HG03064 (cell line): ENCODE data around the gene RMRP.

Experiments used
- ATAC-seq: cut with Tn5 transposase; IDR thresholded peaks from one replicate; pipeline ENCODE4 v1.9.1; 2021; ENCODE audit warnings: low read depth; ENCODE audit not compliant: unreplicated experiment

Gene RMRP

DNA sequence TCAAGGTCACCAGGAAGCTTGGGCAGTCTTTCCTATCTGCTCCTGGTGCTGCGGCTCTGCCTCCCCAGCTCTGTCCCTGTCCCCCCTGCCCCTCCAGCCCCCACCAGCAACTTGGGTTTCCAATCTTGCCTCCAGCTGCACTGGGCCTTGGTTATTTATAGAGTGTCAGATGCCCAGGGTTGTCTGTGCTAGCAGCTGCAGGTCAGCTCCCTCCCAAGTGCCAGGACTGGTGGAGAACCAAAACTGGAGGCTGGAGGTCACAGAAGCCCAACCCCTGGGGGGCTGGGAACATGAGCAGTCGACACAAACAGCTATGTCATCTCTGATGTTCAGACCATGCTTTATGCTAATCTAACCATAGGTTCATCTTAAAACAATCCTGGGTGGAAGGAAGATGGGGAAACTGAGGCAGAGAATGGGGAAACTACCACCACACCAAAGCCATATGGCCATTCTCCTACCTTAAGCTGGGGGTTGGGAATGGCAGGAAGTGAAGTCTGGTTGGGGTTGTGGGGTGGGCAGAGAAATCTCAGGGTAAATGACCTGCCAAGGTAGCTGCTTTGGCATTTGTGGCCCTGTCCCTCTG lies 30.2 kb upstream of the RMRP start:
- ATAC-seq = no peak

DNA sequence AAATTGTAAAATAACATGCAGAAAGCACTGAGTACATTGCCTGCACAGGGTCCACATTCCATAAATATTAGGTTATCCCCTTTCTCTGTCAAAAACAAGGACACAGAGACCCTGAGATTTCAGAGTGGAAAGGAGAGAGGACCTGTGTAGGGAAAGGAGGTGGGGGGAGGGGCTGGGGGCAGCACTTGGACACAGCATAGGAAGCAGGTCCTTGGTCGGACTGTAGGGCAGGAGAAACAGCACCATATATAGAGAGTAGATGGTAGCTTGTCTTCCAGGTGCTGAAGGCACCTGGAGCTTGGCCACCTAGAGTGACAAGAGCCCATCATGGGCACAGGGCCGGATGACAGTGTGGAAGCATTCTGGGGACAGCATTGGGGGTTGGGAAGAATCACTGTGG lies 29.5 kb upstream of the RMRP start:
- no peak for ATAC-seq

DNA sequence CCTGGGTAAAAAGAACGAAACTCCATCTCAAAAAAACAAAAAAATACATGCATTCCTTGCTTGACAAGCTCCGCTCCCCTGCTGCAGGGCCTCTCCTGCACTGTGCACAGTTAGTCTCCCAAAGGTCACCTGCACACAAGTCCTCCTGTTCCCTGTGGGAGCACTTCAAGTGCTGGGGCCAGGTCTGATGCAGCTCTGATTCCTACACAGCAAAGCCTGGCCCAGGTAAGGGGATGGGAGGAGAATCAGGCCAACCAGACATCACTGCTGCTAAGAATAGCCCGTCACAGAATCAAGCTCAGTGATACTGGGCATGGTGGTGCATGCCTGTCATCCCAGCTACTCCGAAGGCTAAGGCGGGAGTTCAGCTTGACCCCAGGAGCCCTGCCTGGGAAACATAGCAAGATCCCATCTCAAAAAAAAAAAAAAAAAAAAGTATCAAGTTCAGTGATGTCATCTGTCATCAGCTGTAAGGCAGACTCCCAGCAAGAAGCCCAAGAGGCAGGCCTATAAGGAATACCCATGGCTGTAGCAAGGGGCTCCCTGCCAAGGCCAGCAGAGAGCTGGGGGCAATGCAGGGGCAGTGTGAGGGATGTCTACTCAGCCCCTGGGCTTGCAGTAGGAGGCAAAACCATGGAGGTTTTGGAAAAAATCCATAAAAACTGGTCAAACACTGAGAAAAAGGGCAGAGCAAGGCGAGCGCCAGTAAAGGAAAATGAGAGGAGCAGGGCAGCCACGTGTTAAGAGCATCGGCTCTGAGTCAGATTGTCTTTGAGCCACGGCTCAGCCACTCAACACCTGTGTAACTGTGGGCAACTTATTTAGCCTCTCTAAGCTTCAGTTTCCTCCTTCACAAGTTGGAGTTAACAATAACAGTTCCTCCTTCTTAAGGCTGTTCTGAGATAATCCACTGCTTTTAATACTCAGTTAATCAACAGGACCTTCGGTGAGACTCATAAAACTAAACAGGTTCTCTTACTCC lies 28.7 kb upstream of the RMRP start:
- no peak for ATAC-seq

DNA sequence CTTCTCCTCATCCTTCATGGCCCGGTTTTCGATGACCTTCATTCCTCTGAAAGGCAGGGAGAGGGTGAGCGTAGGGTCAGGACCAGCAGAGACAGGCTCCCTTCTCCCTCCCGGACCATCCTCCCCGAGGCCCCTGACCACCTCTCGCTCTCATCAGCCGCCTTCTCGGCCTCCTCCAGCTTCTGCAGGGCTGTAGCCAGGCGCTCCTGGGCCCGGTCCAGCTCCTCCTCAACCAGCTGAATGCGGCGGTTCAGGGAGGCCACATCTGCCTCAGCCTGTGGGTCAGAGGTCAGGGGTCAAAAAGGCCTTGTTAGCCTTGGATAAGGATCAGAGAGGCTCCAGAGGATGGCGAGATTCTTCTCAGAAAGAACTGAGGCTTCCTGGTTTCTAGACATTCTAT lies 27.7 kb upstream of the RMRP start:
- ATAC-seq = no peak

DNA sequence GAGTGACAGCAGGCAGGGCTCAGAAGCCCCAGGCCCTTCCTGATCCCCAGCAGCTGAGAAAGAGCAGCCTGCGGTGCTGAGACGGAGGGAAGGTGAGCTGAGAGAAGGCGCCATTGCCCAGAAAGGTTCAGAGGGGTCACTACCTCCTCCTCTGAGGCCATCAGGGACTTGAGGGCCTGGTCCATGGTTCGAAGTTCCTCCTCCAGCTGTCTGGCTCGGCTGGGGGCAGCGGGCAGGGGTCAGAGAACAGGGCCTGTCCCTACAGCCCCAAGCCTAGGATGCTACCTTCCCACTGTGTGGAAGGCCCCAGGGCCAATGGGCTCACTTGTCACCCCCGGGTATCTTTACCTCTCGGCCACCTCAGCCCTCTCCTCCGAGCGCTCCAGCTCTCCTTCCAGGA lies 27.1 kb upstream of the RMRP start:
- no peak for ATAC-seq

DNA sequence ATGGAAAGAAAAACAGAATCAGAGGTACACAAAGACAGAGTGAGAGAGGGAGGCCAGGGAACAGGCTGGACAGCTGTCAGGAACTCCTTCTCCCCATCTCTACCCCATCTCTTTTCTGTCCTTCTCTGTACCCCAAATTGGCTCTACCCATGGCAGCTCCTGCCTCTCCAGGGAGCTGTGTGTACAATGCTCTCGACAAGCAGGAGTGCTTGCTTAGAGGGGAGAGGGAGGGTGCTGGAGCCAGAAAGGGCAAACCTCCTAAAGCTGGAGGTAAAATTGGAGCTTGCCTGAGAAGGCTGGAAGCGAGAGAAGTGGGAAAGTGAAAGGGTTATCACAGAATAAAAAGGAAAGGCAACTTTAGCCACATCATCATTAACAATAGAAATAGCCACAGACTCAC lies 25.5 kb upstream of the RMRP start:
- no peak for ATAC-seq

DNA sequence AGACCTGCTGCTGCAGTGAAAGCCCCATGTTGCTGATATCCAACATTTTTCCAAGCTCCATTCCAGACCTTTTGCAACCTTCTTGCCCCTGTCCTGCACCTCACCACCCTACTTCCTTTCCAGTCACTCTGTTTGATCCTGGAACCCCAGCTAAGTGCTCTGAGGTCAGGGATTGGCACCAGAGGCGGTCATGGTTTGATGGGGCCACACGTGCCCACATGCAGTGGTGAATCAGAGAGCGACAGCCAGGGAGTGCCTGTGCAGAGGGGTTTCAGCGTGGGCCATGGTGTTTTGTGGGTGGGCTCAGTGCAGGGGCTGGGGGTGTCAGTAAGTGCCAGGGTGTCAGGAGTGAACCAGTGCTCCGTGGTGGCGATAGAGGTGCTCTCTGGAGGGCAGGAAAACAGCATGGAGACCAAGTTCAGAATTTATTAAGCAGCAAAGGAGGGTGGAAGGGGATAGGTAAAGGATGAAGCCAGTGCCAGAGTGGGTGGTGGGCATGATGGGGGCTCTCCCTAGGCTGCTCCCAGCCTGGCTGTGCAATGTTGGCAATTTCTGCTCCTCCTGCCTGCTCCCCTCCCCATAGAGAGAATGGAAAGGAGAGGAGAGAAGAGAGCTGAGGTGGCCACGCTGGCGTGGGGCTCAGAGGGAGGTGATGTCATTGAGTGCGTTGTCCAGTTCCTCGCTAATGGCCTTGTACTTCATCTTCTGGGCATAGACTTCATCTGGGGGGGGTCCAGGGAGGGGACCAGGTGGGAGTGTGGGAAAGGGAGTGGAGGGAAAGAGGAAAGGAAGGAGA lies 24.9 kb upstream of the RMRP start:
- no peak for ATAC-seq

DNA sequence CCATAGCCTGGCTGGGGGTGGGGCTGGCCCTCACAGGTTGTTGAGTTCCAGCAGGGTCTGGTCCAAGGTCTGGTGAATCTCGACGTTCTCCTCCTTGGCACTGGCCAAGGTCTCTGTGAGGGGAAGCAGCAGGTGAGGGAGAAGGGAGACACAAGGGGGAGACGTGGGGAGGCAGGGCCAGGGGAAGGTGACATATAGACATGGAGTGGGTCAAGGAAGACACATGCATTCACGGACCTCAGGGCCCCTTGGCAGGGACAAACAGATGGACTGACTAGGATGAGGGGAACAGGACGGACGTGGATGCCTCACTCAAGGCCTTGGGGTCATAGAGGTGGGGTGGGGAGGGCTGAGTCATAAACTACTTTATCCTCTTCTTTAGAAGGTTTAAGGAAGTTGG lies 24.2 kb upstream of the RMRP start:
- ATAC-seq = no peak

DNA sequence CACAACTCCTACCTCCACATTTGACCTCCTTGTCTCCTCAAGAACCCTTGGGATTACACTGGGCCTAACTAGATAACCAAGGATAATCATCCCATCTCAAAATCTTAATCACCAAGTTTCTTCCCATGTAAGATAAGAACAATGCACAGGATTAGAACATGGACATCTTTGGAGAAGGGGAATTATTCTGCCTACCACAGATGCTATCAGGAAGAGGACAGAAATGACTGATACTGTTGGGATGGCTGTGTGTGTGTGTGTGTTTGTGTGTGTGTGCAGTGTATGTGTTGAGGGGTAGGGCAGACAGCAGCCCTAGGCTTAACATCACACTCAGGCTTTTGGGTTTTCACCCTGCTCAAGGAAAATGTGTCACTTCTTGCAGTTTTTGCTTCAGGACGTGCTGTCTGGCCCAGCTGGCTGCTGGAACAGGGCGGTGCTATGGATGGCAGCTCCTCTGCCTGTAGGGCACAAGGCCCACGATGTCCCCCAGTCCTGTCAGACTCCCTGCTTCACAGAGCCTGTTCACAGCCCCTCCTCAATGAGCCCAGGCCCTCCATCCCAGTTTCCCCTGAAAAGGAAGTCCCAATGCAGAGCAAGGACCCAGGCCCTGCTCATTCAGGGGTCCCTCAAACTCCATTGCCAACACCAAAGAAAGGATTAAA lies 23.7 kb upstream of the RMRP start:
- ATAC-seq = no peak

DNA sequence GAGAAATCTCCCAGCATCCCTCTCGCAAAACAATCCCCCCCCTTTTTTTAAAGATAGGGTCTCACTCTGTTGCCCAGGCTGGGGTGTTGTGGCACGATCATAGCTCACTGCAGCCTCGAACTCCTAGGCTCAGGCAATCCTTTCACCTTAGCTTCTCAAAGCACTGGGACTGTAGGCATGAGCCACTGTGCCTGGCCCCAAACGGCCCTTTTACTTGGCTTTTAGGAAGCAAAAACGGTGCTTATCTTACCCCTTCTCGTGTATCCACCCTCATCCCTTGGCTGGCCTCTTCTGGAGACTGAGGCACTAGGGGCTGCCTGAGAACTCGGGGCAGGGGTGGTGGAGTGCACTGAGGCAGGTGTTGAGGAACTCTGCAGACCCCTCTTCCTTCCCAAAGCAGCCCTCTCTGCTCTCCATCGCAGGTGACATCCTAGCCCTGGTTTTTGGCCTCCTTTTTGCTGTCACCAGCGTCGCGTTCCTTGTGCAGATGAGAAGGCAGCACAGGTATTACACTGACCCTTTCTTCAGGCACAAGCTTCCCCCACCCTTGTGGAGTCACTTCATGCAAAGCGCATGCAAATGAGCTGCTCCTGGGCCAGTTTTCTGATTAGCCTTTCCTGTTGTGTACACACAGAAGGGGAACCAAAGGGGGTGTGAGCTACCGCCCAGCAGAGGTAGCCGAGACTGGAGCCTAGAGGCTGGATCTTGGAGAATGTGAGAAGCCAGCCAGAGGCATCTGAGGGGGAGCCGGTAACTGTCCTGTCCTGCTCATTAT lies 22.7 kb upstream of the RMRP start:
- no peak for ATAC-seq

DNA sequence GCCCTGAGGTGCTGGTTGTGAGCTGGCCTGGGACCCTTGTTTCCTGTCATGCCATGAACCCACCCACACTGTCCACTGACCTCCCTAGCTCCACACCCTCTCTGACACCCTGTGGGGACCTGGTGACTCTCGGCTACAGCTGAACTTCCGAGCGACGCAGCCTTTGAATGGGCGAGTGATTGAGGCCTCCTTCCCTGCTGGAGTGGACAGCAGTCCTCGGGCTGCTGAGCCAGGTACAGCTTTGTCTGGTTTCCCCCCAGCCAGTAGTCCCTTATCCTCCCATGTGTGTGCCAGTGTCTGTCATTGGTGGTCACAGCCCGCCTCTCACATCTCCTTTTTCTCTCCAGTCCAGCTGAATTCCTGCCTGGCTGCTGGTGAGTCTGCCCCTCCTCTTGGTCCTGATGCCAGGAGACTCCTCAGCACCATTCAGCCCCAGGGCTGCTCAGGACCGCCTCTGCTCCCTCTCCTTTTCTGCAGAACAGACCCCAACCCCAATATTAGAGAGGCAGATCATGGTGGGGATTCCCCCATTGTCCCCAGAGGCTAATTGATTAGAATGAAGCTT lies 22.0 kb upstream of the RMRP start:
- ATAC-seq = no peak

DNA sequence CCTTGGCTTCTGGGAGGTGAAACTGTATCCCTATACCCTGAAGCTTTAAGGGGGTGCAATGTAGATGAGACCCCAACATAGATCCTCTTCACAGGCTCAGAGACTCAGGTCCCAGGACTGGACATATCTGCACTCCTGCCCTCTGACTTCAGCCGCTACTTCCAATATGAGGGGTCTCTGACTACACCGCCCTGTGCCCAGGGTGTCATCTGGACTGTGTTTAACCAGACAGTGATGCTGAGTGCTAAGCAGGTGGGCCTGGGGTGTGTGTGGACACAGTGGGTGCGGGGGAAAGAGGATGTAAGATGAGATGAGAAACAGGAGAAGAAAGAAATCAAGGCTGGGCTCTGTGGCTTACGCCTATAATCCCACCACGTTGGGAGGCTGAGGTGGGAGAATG lies 21.3 kb upstream of the RMRP start:
- ATAC-seq = no peak

DNA sequence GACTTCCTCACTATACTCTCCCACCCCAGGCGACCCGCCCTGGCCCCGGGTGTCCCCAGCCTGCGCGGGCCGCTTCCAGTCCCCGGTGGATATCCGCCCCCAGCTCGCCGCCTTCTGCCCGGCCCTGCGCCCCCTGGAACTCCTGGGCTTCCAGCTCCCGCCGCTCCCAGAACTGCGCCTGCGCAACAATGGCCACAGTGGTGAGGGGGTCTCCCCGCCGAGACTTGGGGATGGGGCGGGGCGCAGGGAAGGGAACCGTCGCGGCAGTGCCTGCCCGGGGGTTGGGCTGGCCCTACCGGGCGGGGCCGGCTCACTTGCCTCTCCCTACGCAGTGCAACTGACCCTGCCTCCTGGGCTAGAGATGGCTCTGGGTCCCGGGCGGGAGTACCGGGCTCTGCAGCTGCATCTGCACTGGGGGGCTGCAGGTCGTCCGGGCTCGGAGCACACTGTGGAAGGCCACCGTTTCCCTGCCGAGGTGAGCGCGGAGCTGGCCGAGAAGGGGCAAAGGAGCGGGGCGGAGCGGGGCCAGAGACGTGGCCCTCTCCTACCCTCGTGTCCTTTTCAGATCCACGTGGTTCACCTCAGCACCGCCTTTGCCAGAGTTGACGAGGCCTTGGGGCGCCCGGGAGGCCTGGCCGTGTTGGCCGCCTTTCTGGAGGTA lies 18.0 kb upstream of the RMRP start:
- ATAC-seq = no peak

DNA sequence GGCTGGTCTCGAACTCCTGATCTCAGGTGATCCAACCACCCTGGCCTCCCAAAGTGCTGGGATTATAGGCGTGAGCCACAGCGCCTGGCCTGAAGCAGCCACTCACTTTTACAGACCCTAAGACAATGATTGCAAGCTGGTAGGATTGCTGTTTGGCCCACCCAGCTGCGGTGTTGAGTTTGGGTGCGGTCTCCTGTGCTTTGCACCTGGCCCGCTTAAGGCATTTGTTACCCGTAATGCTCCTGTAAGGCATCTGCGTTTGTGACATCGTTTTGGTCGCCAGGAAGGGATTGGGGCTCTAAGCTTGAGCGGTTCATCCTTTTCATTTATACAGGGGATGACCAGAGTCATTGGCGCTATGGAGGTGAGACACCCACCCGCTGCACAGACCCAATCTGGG lies 17.4 kb upstream of the RMRP start:
- no peak for ATAC-seq

DNA sequence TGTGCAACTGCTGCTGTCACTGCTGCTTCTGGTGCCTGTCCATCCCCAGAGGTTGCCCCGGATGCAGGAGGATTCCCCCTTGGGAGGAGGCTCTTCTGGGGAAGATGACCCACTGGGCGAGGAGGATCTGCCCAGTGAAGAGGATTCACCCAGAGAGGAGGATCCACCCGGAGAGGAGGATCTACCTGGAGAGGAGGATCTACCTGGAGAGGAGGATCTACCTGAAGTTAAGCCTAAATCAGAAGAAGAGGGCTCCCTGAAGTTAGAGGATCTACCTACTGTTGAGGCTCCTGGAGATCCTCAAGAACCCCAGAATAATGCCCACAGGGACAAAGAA lies 16.2 kb upstream of the RMRP start:
- ATAC-seq = no peak

DNA sequence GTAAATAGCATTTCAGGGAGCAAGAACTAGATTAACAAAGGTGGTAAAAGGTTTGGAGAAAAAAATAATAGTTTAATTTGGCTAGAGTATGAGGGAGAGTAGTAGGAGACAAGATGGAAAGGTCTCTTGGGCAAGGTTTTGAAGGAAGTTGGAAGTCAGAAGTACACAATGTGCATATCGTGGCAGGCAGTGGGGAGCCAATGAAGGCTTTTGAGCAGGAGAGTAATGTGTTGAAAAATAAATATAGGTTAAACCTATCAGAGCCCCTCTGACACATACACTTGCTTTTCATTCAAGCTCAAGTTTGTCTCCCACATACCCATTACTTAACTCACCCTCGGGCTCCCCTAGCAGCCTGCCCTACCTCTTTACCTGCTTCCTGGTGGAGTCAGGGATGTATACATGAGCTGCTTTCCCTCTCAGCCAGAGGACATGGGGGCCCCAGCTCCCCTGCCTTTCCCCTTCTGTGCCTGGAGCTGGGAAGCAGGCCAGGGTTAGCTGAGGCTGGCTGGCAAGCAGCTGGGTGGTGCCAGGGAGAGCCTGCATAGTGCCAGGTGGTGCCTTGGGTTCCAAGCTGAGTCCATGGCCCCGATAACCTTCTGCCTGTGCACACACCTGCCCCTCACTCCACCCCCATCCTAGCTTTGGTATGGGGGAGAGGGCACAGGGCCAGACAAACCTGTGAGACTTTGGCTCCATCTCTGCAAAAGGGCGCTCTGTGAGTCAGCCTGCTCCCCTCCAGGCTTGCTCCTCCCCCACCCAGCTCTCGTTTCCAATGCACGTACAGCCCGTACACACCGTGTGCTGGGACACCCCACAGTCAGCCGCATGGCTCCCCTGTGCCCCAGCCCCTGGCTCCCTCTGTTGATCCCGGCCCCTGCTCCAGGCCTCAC lies 15.6 kb upstream of the RMRP start, which contains the start of gene CA9:
Gene CA9, plus strand, starts transcription at position 797 of the 893 bp plus-strand sequence. Its CDS starts 32 bp downstream, at position 829.
- no peak for ATAC-seq

DNA sequence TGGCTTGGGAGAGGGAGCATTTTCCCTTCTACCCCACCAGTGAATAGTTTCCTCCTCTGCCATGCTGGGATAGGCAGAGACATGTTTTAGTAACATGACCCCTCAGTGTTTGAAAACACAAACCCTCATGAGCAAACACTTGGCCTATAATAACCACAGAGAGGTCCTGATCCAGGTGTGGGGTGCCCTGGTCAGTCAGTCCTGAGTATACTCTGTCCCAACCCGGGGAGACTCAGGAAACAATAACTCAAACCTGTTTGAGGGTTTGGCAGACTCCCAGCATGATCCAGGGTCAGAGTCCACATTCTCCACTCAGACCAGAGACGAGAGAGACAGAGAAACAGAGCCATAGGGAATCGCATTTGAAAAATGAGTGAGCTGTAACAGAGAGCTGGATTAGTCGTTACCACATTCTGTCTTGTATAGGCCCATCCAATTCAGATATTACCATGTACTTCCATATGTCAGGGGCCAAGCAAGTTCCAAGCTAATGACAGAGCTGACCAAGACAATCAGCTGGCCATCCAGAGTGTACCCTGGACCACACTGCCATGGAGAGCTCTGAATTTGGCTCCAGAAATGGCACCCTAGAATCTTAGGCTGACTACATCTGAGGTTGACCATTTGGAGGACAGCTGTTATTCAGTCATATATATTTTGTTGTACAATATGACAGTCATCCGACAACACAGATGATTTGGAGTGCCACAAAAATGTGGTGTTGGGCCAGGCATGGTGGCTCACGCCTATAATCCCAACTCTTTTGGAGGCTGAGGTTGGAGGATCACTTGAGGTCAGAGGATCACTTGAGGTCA lies 11.7 kb upstream of the RMRP start:
- no peak for ATAC-seq
